Mammary epithelial cell (primary cell): ENCODE data around the gene STIMATE.

Source experiments
- CTCF ChIP-seq, 2 donors: IDR thresholded peaks in 1 of 2; conservative IDR thresholded peaks in 1 of 2; 2 replicates each; pipeline ENCODE4 v1.5.1; 2011 to 2012; ENCODE audit warnings: inconsistent platforms in 2 of 2, low read length in 2 of 2, mild to moderate bottlenecking in 2 of 2, control low read depth in 1 of 2, low read depth in 1 of 2; ENCODE audit not compliant: insufficient read depth in 1 of 2; ENCODE audit errors: extremely low read depth in 1 of 2
- EZH2 ChIP-seq: IDR thresholded peaks from 2 replicates; pipeline ENCODE4 v1.6.1; 2012; ENCODE audit warnings: low read length, inconsistent platforms, borderline replicate concordance

DNA sequence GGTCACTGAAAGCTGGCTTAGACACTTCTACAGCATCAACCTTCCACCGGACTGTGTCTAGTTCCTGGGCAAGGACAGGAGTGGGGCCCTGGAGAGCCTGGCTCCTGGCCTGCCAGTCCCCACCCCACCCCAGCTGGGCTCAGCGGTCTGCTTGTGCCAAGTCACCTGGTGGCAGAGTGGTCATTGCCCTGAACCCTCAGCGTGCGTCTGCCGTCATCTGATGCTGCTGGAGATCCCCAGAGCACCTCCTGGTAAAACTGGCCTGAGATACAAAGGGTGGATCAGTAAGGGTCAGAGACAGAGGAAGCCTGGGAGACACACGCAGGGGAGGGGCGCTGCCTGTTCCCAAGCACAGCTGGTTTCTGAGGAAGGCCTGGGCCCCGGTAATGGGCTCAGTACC is 83.5 kb downstream of the STIMATE start:
- TF ChIP-seq EZH2 (no peak), CTCF (conservative IDR thresholded peaks at IDR 0.05 in 1 of 2, IDR thresholded peaks at IDR 0.05 in 1 of 2; ENCODE audit: extremely low read depth in 1 of 2, insufficient read depth in 1 of 2, low read depth in 1 of 2, low read length in 2 of 2) (no peak)
